Nephron (organoid): ENCODE data around the gene CASP12.
A peak's percentile ranks its signal among the peaks of the same experiment; 100 is the strongest.

ENCODE experiments used
- H3K27ac Mint-ChIP-seq, 3 experiments: 2 replicates each; pipeline ENCODE4 v1.8.0; 2020; ENCODE audit warnings: mixed read lengths in 3 of 3, mild to moderate bottlenecking in 2 of 3, moderate library complexity in 1 of 3
- H3K27me3 Mint-ChIP-seq: 2 replicates; pipeline ENCODE4 v1.8.0; 2021; ENCODE audit warnings: low read depth, mild to moderate bottlenecking, moderate library complexity, mixed read lengths
- H3K36me3 Mint-ChIP-seq: 2 replicates; pipeline ENCODE4 v1.8.0; 2020; ENCODE audit warnings: low read depth, mixed read lengths
- H3K4me1 Mint-ChIP-seq: 2 replicates; pipeline ENCODE4 v1.8.0; 2020; ENCODE audit warnings: mixed read lengths
- H3K4me3 Mint-ChIP-seq, 3 experiments: 2 replicates each; pipeline ENCODE4 v1.8.0; 2020; ENCODE audit warnings: mild to moderate bottlenecking in 3 of 3, mixed read lengths in 3 of 3, moderate library complexity in 2 of 3
- H3K9me3 Mint-ChIP-seq: 2 replicates; pipeline ENCODE4 v1.8.0; 2020; ENCODE audit warnings: mixed read lengths
- TF ChIP-seq, protein P1 (sequence below), 3 experiments: fragments of 200-600 bp; sonication (generic); IDR thresholded peaks; one replicate each; pipeline ENCODE4 v1.5.0; 2021; ENCODE audit warnings: antibody characterized with exemption in 3 of 3; ENCODE audit not compliant: unreplicated experiment in 3 of 3

Gene CASP12

GRCh38 chr11:104916442-104916841 lies 18.2 kb upstream of the CASP12 start:
- Mint-ChIP-seq H3K27me3 (no peaks in the 10 kb centered on the region), H3K4me1 (peaks cover 16% of the 10 kb centered on the region), H3K27ac (no peak overlapping the region), H3K4me3 (no peak overlapping the region), H3K9me3 (no peaks in the 10 kb centered on the region), H3K36me3 (no peaks in the 10 kb centered on the region)
- TF ChIP-seq, protein P1, sequence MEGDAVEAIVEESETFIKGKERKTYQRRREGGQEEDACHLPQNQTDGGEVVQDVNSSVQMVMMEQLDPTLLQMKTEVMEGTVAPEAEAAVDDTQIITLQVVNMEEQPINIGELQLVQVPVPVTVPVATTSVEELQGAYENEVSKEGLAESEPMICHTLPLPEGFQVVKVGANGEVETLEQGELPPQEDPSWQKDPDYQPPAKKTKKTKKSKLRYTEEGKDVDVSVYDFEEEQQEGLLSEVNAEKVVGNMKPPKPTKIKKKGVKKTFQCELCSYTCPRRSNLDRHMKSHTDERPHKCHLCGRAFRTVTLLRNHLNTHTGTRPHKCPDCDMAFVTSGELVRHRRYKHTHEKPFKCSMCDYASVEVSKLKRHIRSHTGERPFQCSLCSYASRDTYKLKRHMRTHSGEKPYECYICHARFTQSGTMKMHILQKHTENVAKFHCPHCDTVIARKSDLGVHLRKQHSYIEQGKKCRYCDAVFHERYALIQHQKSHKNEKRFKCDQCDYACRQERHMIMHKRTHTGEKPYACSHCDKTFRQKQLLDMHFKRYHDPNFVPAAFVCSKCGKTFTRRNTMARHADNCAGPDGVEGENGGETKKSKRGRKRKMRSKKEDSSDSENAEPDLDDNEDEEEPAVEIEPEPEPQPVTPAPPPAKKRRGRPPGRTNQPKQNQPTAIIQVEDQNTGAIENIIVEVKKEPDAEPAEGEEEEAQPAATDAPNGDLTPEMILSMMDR (IDR thresholded peaks at IDR 0.05; ENCODE audit: unreplicated experiment in 3 of 3): no peak

GRCh38 chr11:104912102-104912501 lies 13.8 kb upstream of the CASP12 start:
- no peak overlapping the region for H3K27ac Mint-ChIP-seq
- TF ChIP-seq, protein P1 (IDR thresholded peaks at IDR 0.05; ENCODE audit: unreplicated experiment in 3 of 3): no peak

GRCh38 chr11:104908186-104908531 lies 9.9 kb upstream of the CASP12 start:
- no peak overlapping the region for H3K27ac Mint-ChIP-seq
- TF ChIP-seq, protein P1 (IDR thresholded peaks at IDR 0.05; ENCODE audit: unreplicated experiment in 3 of 3): no peak
- no peak overlapping the region for H3K4me3 Mint-ChIP-seq
- peaks cover 5% of the 10 kb centered on the region for H3K4me1 Mint-ChIP-seq
- H3K36me3 Mint-ChIP-seq: no peaks in the 10 kb centered on the region
- H3K27me3 Mint-ChIP-seq: no peaks in the 10 kb centered on the region
- H3K9me3 Mint-ChIP-seq: no peaks in the 10 kb centered on the region

More at GRCh38 chr11:104912102-104912501, 13.8 kb upstream of the CASP12 start:
- Mint-ChIP-seq H3K4me1 (peaks cover 5% of the 10 kb centered on the region), H3K36me3 (no peaks in the 10 kb centered on the region), H3K27me3 (no peaks in the 10 kb centered on the region), H3K4me3 (no peak overlapping the region), H3K9me3 (no peaks in the 10 kb centered on the region)

GRCh38 chr11:104907521-104908185 lies 9.4 kb upstream of the CASP12 start:
- Mint-ChIP-seq H3K27me3 (no peaks in the 10 kb centered on the region), H3K9me3 (no peaks in the 10 kb centered on the region), H3K4me3 (no peak overlapping the region), H3K4me1 (peaks cover 5% of the 10 kb centered on the region), H3K27ac (peak overlapping the region in 1 of 3 experiments; percentile 18), H3K36me3 (no peaks in the 10 kb centered on the region)
- TF ChIP-seq, protein P1 (IDR thresholded peaks at IDR 0.05; ENCODE audit: unreplicated experiment in 3 of 3): no peak

DNA sequence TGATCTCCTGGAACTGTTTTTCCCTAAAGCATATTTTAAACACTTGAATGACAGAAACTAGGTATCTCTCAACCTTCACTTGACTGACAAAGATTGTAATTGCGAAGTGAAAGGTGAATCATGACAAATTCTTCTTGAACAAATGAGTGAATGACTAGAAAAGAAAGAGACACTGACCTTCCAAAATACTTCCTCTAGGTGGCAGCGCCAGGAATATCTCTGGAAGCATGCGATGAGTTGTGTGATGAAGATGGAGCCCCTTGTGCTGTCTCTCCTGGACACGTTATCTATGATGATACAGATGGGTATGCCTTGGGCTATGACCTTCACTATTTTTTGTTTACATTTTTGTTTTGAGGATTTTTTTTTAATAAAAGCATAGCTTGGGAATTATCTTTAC lies 7.0 kb upstream of the CASP12 start:
- Mint-ChIP-seq H3K4me1 (no peaks in the 10 kb centered on the region), H3K27me3 (no peaks in the 10 kb centered on the region), H3K36me3 (no peaks in the 10 kb centered on the region), H3K9me3 (no peaks in the 10 kb centered on the region), H3K27ac (no peak overlapping the region), H3K4me3 (no peak overlapping the region)
- TF ChIP-seq, protein P1 (IDR thresholded peaks at IDR 0.05; ENCODE audit: unreplicated experiment in 3 of 3): no peak

DNA sequence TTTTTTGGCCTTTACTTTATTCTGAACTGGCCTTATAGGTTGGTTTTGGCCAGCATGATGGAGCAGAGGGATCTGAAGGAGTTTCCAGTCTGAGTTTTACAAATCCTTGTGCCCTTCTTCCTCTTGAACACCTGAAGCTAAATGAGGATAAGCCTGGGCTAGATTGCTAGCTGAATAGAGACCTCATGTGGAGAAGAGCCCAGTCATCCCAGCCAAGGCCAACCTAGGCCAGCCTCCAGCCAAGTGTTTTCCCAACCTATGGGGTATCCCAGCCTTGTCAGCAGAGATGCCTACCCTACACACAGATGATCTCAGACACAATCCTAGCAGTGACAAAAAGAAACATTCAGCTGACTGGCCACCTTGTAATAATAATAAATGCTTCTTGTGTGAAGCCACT lies 966 bp upstream of the CASP12 start:
- Mint-ChIP-seq H3K27me3 (no peaks in the 10 kb centered on the region), H3K27ac (no peak overlapping the region), H3K36me3 (no peaks in the 10 kb centered on the region), H3K4me1 (peaks cover 19% of the 10 kb centered on the region), H3K9me3 (no peaks in the 10 kb centered on the region), H3K4me3 (no peak overlapping the region)
- TF ChIP-seq, protein P1 (IDR thresholded peaks at IDR 0.05; ENCODE audit: unreplicated experiment in 3 of 3): no peak
